SW 1271 (cell line): ENCODE measurements around the gene WDR20.
"Not testable (repeated sequence)": the region's sequence is repeated elsewhere in the genome, so short reads cannot be mapped to it uniquely, and the experiment has no call there.

Experiments used
- DNase-seq, 2 experiments: peaks; one replicate each; lab custom pipeline; 2025; lab: John Stamatoyannopoulos, UW

The WDR20 gene

GRCh38 chr14:102171173-102172020, 31.7 kb downstream of the WDR20 start:
- DNase-seq = peak in 1 of 2 experiments; percentile 6

DNA sequence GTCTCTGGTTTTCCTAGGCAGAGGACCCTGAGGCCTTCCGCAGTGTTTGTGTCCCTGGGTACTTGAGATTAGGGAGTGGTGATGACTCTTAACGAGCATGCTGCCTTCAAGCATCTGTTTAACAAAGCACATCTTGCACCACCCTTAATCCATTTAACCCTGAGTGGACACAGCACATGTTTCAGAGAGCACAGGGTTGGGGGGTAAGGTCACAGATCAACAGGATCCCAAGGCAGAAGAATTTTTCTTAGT, 32.2 kb downstream of the WDR20 start:
- not testable (repeated sequence) for DNase-seq

GRCh38 chr14:102172721-102173120, 33.0 kb downstream of the WDR20 start:
- DNase-seq = not testable (repeated sequence)

DNA sequence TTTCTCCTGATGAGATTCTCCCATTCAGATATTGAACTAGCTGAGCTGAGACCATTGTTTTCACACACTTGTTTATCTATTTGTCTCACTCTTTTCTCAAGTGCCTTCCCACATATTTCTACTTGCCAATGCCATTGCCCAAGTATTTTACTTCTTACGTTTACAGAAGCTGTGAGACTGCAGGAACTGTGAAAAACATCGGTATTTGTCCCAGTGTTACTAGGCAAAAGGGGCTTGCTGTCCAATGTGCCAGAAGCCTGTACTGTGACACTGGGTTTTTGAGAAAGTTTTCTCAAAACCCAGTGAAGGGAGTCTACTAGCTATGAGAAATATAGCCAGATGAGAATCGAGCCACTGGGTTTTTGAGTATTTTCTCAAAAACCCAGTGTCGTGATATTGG, 37.5 kb downstream of the WDR20 start:
- DNase-seq = no peak

DNA sequence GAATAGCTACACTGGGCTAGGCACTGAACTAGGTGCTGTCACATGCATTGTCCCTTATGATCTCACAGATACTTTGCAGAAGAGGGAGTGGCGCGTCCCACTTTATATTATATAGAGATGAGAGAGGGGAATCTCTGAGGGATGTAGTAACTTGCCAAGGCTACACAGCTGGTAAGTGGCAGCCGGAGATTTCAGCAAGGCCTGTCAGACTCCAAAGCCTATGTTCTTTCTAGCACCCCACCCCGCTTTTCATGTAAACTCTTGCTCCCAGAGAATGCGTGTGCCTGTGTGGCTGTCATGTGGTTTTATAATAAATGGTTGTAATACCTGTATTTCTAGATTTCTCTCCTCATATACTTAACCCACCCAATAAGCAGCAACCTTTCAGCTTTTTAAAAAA, 39.1 kb downstream of the WDR20 start:
- DNase-seq = no peak

- no peak for DNase-seq
Measured at GRCh38 chr14:102180248-102180998, 40.7 kb downstream of the WDR20 start.

- no peak for DNase-seq
Measured at GRCh38 chr14:102181187-102181586, 41.5 kb downstream of the WDR20 start.

DNA sequence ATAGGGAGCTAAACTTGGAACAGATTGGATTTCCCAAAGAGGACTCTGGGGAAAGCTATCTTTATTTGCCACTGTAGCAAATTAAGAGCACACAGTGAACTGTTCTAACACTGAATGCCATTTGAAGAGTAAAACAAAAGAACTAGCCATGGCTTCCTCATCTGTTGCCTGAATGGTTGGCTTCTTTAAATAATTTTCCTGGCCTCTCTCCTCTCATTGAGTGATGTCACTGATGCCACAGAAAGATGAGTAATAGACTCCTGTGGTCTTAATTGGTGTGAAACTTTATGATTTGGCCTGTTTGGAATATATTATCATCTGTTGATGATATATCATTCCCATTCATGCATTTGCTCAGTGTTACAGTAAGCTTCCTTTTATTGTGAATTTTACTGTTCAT, 42.5 kb downstream of the WDR20 start:
- no peak for DNase-seq

- DNase-seq = no peak
Measured at GRCh38 chr14:102182936-102183619, 43.4 kb downstream of the WDR20 start.

DNA sequence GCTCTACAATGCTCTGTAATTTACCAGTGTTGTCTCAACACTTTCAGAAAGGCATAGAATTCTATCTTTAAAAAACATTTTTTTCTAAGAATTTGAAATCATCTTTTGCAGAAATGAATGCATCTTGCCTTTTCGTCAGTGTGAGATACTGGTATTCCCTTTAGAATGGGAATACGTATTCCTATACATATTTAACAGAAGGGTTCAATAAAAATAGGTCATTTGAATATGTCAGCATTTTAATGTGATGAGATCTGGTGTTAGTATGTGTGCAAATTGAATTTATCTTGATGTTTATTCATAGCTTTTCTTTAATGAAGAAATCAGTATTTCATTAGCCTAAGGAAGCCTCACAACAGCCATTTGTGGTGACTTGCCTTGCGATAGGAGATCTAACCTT, 44.2 kb downstream of the WDR20 start:
- DNase-seq = no peak

GRCh38 chr14:102184316-102185035, 44.8 kb downstream of the WDR20 start:
- no peak for DNase-seq

GRCh38 chr14:102185360-102185759, 45.7 kb downstream of the WDR20 start:
- no peak for DNase-seq

DNA sequence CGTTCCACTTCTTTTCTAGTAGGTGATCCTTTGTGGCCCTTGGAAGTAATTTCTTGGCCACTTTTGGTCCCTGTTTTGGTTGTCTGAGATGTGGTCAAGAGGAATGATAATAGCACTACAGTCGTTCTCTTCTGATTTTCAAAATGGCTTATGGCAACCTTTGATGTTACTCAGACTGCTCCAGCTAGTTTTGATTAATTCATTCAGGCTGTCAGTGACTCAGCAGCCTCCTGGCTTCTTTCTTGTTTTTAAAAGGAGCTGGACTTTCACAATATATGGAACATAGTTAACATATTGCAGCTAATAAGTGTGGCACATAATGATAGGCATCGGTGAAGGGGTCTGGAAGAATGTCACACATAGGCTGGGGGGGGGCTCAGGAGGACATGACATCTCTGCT, 47.3 kb downstream of the WDR20 start:
- DNase-seq = no peak

- no peak for DNase-seq
Measured at GRCh38 chr14:102187568-102188001, 47.9 kb downstream of the WDR20 start.

DNA sequence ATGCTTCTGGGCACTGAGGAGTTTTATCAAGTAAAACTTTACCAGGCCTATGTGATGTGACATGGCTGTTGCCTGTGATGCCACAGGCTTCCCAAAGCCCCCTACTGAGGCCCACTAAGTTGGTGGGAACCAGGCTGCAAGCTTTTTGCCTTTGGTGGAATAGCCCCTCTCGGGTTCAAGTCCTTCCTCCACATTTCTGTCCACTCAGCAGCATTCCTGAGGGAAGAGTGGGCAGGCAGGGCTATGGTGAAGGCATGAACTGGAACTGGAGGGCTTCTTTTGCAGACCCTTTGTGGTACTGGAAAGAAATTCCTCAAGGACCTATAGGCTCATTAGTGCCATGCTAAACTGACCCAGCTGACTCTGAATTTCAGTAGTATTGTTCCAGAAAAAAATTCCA, 48.5 kb downstream of the WDR20 start:
- no peak for DNase-seq

DNA sequence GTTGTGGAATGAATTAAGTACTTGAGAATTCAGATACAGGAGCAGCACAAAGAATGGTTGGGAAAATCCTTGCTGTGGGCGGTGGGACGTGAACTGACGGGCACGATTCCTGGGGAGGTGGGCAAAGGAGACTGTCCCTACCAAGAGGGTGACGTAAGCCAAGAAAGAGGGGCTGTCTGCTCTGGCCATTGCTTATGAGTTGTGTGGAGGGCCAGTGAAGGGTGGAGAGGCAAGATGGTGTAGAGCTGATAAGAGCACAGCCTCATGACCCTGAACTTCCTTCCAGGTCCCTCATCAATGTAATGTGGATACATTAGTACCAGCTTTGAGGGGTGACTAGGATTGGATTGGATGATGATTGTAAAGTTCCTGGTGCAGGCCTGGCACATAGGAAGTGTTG, 50.2 kb downstream of the WDR20 start:
- no peak for DNase-seq

GRCh38 chr14:102192840-102193502, 53.3 kb downstream of the WDR20 start:
- no peak for DNase-seq

GRCh38 chr14:102194856-102195255, 55.2 kb downstream of the WDR20 start:
- no peak for DNase-seq

DNA sequence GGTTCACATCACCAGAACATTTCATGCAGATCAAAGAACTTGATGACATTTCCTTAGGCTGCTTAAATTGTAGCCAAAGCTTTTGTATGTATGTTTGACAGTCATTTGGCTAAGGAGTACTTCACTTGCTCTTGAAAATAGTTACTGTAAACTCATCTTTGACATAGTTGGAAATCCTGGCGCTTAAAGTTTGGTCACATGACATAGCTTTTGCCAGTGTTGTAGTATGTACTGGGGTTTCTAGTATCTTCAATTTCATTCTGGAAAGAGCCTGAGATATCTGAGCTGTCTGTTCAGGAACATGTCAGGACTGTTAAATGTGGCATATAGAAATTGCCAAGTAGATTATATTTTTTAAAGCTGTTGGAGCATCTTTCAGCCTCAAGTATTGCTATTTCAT, 55.7 kb downstream of the WDR20 start:
- DNase-seq = no peak

DNA sequence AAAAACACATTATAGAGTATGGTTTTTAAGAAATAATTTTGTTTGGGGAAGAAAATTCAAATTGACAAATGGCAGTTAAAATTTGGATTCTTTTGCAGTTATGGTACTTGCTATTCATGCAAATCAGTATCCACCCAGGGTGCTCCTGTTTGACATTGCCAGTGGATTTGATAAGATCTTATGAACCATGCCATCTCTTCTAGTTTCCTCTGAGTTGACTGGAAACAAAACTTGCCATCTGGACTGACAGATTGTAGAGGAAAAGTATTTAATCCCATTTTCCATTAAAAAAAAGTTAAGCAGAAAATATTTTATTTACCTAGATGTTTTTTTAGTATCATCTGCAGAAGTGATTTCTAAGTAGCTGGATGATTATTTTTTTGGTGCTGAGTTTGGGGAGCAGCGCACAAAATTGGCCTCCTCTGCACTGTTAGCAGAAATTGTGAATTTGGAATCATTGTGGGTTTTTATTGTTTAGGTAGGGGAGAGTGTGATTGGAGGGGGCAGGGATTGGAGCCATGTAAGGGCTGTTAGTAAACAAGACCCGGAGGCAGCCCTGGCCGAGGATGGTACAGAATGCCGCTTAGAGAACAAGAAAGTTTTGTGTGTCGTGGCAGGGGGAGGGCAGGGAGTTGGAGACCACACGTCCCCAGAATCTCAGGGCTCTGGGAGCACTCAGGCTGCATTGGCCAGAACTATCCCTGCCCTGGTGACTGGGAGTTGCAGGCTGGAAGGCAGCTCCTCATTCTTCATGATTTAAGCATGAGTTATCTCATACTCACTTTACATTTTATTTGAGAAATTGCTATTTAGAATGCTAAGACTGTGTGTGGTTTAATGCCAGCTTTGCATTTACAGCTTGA, 56.6 kb downstream of the WDR20 start:
- no peak for DNase-seq

DNA sequence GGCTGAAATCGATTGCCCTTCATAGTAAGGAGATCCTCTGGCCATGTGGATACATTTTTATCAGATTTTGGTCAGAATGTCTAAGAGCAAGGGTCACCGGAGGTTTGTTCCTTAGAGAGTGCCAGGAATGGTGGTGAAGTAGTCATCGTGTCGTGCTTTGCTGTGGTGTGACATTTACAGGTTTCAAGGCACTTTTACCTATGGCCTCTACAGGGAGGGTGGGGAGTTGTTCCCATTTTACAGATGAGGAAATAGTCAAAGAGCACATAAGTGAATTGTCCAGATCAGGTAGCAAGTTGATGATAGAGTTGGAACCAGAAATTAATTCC, 57.2 kb downstream of the WDR20 start:
- no peak for DNase-seq
